Stimulated activated CD8-positive, alpha-beta memory T cell treated with anti-CD3 and anti-CD28 coated beads, Interleukin-4, amount 100 ng/mL, for 48 hours (primary cell): ENCODE results near the gene MELTF.
A peak's percentile ranks its signal among the peaks of the same experiment; 100 is the strongest.

Experiments
- DNase-seq: peaks from one replicate; pipeline ENCODE4 v3.0.0-alpha.2; 2020

Gene MELTF

DNA sequence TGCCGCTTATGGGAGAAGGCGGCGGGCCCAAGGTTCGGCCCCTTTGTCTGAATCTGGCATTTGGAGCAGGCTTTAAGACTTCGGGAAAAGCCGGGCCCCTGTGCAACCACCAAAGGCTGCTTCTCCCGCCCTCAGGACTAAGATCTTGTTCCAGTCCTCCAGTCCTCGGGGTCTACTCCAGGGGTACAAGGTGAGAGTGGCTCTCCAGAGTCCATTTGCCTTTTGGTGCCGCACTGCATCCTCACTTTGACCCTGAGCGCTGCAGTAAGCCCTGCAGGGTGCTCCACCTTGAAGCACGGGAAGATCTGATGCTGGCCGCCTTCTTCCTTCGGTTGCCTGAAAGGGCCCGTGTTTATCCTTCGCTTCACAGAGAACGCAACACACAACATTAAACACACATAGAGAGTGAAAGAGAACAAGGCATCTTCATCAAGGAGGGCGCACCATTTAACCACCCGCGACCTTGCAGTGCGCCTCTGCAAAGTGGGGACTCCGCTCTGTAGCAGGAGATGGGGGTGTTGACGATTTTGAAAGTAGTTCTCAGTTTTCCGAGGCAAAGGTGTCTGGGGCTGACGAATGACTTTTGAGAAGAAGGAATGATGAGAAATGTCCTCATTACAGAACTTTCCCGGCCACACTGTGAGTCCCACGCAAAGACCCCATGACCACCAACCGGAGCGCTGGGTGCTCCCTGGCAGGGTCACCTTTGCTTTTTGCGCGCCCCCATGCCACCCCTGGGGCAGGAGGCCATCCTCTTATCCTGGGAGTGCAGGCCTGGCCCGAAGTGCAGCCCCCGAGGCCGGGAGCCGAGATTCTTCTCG, 62.0 kb downstream of the MELTF start:
- DNase-seq, result peak; percentile 24

DNA sequence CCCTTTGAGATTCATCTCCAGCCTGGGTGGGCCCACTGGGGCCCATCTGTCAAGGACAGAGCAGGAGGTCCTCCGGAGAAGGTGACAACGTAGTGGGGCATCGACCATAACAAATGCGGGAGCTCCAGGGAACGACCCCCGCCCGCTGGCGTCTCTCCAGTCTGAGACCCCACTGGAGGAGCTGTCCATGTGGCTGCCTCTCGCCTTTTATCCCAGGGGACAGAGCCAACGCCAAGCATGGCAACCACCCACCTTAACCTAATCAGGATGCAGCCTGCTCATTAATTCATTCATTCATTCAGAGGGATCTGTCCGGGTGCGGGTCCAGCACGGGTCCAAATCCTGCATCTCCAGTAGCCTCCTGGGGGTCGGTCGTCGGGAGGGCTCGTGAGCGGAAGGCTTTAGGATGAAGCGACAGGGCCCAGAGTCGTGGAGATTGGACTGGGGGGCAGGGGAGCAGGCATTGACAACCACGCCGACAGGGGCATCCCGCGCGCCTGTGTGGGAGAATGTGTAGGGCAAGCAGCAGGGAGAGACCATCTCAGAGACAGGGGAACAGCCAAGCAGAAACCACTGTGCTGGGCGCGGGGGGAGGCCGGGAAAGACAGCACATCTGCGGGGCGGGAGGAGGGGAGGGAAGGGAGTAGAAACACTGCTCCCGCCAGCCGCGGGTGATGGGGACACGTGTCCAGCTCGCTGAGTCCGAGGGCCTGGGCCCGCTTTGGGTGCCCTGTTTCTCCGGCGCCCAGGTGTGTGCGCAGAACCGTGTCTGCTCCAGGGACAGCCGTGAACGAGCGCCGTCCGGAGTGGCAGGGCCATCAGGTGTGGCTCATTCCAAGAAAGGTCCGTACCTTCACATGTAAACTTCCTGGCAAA, 62.9 kb downstream of the MELTF start:
- DNase-seq, result peak; percentile 13

DNA sequence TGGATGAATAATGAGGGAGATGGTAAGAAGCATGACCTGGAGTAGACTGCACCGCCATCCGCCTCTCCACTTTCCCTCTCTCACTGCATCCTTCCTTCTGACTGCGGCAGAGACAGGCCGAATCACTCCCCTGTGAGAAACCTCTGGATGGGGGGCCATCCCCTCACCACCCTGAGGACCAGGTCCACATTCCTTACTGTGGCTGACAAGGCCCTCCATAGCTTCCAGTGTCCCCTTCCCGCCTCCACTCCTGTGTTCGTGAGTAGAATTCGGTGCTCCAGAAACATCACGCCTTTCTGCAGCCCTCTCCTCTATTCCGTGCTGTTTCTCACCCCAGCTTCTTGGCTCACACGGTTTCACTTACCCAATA, 63.8 kb downstream of the MELTF start:
- DNase-seq, result no peak

DNA sequence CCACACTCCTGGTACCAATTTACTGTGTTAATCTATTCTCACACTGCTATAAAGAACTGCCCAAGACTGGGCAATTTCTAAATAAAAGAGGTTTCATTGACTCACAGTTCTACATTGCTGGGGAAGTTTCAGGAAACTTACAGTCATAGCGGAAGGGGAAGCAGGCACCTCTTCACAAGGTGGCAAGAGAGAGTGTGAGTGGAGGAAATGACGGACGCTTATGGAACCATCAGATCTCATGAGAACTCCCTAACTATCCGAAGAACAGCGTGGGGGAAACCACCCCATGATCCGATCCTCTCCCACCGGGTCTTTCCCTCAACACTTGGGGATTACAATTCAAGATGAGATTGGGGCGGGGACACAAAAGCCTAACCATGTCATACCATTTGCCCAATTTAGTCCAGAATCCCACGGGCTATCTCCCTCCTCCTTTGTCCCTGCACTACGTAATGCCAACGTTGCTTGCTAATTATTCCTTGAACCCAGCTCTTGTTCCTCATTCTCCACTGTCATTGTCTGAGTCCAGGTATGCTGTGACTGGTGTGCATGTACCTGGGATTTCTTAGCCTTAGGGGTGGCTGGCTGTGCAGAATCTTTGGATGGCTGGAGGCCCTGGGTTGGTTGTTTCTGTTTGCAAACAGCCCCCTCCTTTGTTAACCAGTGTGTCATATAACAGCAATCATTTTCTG, 64.4 kb downstream of the MELTF start:
- DNase-seq, result peak; percentile 9

DNA sequence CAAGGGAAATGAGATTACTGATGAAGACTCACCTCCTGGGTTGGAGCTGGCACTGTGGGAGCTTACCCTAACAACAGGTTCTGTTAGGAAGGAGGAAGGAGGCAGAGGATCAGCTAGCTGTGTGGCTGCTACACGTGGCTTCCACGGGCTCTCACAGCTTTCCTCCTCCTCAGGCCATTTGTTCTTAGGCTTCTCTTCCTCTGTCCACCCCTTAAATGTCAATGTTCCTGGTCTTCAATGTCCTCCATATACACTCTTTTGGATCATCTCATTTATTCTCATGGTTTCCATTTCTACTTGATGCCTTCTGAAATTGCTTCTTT, 66.0 kb downstream of the MELTF start:
- DNase-seq, result peak; percentile 12

DNA sequence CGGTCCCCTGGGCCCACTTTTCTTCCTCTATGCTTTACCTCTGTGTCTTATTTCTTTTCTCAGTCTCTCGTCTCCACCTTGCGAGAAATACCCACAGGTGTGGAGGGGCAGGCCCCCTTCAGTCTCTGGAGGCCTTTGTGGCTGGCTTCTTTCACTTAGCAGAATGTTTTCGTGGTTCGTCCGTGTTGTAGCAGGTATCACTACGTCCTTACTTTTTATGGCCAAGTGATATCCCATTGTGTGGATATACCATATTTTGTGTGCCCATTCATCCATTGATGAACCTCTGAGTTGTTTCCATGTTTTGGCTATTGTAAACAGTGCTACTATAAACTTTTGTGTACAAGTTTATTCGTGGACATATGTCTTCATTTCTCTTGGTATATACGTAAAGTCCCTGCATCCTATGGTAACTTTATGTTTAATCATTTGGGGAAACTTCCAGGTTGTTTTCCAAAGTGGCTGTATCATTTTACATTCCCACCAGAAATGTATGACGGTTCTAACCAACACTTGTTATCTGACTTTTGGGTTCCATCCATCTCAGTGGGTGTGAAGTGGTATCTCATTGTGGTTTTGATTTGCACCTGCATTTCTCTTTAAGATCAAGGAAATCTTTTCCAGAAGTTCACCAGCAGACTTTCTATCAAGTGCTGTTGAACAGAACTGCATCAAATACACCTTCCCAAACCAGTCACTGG, 66.5 kb downstream of the MELTF start:
- peak; percentile 7 for DNase-seq

DNA sequence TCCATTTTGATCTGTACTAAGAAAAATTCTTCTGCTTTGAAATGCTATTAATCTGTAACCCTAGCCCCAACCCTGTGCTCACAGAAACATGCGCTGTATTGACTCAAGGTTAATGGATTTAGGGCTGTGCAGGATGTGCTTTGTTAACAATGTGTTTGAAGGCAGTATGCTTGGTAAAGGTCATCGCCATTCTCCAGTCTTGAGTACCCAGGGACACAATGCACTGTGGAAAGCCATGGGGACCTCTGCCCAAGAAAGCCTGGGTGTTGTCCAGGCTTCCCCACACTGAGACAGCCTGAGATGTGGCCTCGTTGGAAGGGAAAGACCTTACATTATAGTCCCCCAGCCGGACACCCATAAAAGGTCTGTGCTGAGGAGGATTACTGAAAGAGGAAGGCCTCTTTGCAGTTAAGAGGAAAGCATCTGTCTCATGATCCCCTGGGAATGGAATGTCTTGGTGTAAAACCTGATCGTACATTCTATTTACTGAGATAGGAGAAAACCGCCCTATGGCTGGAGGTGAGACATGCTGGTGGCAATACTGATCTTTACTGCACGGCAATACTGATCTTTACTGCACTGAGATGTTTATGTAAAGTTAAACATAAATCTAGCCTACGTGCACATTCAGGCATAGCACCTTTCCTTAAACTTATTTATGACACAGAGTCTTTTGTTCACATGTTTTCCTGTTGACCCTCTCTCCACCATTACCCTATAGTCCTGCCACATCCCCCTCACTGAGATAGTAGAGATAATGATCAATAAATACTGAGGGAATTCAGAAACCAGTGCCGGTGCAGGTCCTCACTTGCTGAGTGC, 67.3 kb downstream of the MELTF start:
- DNase-seq, result peak; percentile 6

DNA sequence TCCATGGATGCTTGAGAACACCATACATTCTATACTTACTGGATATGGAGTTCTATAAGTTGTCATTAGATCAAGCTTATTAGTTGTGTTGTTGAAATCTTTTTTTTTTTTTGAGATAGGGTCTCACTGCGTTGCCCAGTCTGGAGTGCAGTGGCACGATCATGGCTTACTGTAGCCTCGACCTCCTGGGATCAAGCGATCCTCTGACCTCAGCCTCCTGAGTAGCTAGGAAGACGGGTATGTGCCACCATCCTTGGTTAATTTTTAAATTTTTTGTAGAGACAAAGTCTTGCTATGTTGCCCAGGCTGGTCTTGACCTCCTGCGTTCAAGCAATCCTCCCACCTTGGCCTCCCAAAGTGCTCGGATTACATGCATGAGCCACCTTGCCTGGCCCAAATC, 74.8 kb downstream of the MELTF start:
- no peak for DNase-seq
